Stomach (tissue), 9 donors: Measurements from ENCODE around the gene PRXL2B. TPM values are rescaled to one million over a fixed set of nuclear protein-coding genes. Genes with fewer than 3 reads are reported as not detected.

Source experiments
- DNase-seq, 2 donors: peaks; one replicate each; pipeline versions ENCODE4 v3.0.0 to v3.0.0-alpha.2; 2013 to 2019
- H3K27ac ChIP-seq, 5 donors: fragments of 200-600 bp in 4 of 5; sonication (generic) in 4 of 5; one replicate each; pipeline ENCODE4 v1.5.1; 2013 to 2019; ENCODE audit warnings: mild to moderate bottlenecking in 1 of 5, moderate library complexity in 1 of 5
- H3K27me3 ChIP-seq, 3 donors: fragments of 200-600 bp; sonication (generic); one replicate each; pipeline ENCODE4 v1.5.1; 2017 to 2019; ENCODE audit warnings: mixed run types in 1 of 3
- H3K36me3 ChIP-seq, 4 donors: fragments of 200-600 bp; sonication (generic); 1 replicate in 3 of 4; 2 replicates in 1 of 4; pipeline ENCODE4 v1.5.1; 2016 to 2019
- H3K4me1 ChIP-seq, 4 donors: fragments of 200-600 bp; sonication (generic); one replicate each; pipeline ENCODE4 v1.5.1; 2016 to 2019
- H3K4me3 ChIP-seq, 4 donors: fragments of 200-600 bp; sonication (generic) in 3 of 4; one replicate each; pipeline ENCODE4 v1.5.1; 2016 to 2019; ENCODE audit warnings: mild to moderate bottlenecking in 1 of 4
- H3K9me3 ChIP-seq, 4 donors: fragments of 200-600 bp; sonication (generic); one replicate each; pipeline ENCODE4 v1.5.1; 2016 to 2019
- EP300 ChIP-seq: sonication (generic); formaldehyde crosslinking; IDR thresholded peaks from one replicate; pipeline ENCODE4 v1.6.1; 2017; ENCODE audit warnings: antibody characterized with exemption
- POLR2A ChIP-seq, 4 donors: fragments of 450-650 bp; IDR thresholded peaks; one replicate each; pipeline ENCODE4 v1.6.1; 2016; ENCODE audit warnings: antibody characterized with exemption in 4 of 4, control low read depth in 2 of 4, mild to moderate bottlenecking in 1 of 4, moderate library complexity in 1 of 4
- POLR2AphosphoS5 ChIP-seq, 3 donors: sonication (generic); formaldehyde crosslinking; IDR thresholded peaks; one replicate each; pipeline ENCODE4 v1.6.1; 2016; ENCODE audit warnings: antibody characterized with exemption in 3 of 3
- WGBS, 5 donors: extraction: QIAGEN DNeasy Blood & Tissue Kit in 3 of 5; methylation state at CpG; one replicate each; pipeline versions ENCODE4 v1.1.5 to v1.1.7; 2013 to 2018; 5-methylcytosine and 5-hydroxymethylcytosine counted together
- intact Hi-C: fragments of 100-400 bp; cut with DNase I; formaldehyde crosslinking; loops from one replicate; pipeline ENCODE4 v1.15.1; 2023; ENCODE audit warnings: low total_unique reads
- polyA plus RNA-seq, 3 donors: library from polyadenylated mRNA; stranded (reverse); fragments of 200-250 nt; gene quantifications; one replicate each; pipeline ENCODE4 v1.2.3, GENCODE V29; 2013
- total RNA-seq, 5 donors: library from RNA; depleted of rRNA; stranded (reverse); fragments of >200 nt; gene quantifications; one replicate each; pipeline versions ENCODE4 v1.1.0 to v1.2.3, GENCODE V29; 2014 to 2016
- TF ChIP-seq, protein P1 (sequence below), 7 experiments: fragments of 450-650 bp in 4 of 7; fragments of 200-600 bp in 3 of 7; sonication (generic) in 3 of 7; IDR thresholded peaks; one replicate each; pipeline ENCODE4 v1.5.1; 2016 to 2019; ENCODE audit warnings: antibody characterized with exemption in 7 of 7, control low read depth in 2 of 7, mild to moderate bottlenecking in 1 of 7
- donor health status: healthy with polysubstance abuse.
- donor health status: Bipolar disorder and iron deficiency.
- donor health status: healthy.

Gene PRXL2B
- total and polyA plus RNA-seq, 8 donors: 8.5 to 668 (median 21.0) TPM

DNA sequence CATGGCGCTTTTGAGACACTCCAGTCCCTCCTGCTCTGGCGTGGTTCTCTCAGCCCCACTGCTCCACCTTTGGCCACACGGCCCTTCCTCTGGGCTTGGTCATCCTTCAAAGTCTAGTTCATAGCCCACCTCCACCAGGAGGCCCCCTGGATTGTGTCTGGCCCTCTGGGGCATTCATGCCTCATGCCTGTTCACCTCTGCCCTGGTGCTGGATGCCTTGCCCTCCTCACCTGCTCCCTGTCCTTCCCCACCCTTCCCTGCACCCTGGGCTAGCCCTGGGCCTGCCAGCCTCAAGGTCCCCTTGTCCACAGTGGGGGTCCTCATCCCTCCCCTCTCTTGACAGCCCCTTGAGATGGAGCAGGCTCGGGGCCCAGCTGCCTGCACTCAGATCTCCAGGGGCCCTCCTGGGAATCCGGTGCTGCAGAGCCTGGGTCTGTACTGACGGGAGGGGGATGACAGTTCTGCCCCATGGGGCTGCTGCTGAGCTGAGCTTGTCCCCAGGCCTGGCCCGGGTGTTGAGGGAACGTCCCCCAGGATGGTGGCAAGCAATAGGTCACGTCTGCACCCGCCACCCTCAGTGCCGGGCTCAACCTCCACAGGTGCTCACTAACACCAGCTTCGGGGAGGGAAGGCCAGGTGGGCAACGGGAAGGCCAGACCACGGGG, 18.4 kb downstream of the PRXL2B start:
- intact Hi-C loops: no loop called here
- H3K9me3 ChIP-seq: no peaks in the 10 kb centered on the region
- DNase-seq: peak in 1 of 2 donors; percentile 3
- H3K27ac ChIP-seq: no peak overlapping the region
- 80 to 92% (median 84%) methylated on average over 12 to 14 of the region's 14 CpGs for WGBS, 5 donors
- peaks cover 0 to 56% (median 4%) of the 10 kb centered on the region in 3 donors for H3K27me3 ChIP-seq
- H3K4me1 ChIP-seq: peaks cover 0 to 10% (median 0%) of the 10 kb centered on the region in 4 donors
- H3K4me3 ChIP-seq: no peak overlapping the region
- no peaks in the 10 kb centered on the region for H3K36me3 ChIP-seq
- no peak for TF ChIP-seq EP300
- no peak for TF ChIP-seq POLR2AphosphoS5 (IDR thresholded peaks at IDR 0.05)
- TF ChIP-seq POLR2A (IDR thresholded peaks at IDR 0.05): no peak
- TF ChIP-seq, protein P1, sequence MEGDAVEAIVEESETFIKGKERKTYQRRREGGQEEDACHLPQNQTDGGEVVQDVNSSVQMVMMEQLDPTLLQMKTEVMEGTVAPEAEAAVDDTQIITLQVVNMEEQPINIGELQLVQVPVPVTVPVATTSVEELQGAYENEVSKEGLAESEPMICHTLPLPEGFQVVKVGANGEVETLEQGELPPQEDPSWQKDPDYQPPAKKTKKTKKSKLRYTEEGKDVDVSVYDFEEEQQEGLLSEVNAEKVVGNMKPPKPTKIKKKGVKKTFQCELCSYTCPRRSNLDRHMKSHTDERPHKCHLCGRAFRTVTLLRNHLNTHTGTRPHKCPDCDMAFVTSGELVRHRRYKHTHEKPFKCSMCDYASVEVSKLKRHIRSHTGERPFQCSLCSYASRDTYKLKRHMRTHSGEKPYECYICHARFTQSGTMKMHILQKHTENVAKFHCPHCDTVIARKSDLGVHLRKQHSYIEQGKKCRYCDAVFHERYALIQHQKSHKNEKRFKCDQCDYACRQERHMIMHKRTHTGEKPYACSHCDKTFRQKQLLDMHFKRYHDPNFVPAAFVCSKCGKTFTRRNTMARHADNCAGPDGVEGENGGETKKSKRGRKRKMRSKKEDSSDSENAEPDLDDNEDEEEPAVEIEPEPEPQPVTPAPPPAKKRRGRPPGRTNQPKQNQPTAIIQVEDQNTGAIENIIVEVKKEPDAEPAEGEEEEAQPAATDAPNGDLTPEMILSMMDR (IDR thresholded peaks at IDR 0.05): no peak

DNA sequence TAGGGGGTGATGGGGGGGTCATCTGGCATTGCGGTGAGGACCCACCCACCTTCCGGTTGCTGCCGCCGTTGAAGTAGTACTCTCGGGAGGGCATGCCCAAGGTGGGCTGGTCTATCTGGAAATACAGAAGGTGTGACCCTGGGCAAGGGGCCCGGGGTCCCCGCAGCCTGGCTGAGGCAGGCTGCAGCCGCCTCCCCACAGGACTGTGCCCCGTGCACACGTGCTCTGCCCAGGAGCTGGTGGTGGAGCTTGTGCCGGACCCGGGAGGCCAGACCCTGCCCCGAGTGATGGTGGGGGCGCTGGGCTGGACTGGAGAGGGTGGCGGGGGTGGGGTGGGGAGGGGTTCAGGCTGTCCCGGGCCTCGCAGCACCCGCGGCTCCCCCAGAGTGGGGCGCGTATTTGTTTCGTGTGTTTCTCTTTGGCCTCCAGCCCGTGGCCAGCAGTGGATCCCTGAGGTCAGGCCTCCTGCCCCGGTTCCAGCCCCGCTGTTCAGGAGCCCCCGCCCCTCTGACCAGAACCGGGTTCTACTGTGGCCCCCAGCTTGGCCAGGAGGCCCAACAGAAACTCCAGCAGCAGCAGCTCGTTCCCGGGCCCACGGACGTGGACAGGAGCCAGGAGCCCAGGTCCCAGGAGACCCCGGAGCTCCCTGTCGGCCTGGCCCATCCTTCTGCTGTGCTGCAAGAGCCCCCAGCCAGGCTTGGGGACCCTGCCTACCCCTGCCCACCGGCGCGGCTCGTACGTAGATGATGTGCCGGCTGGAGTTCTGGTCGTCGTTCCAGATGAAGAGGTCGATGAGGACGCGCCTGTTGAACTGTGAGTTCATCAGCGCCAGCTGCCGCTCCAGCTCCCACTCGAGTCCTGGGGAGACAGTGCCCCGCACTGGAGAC, 19.2 kb downstream of the PRXL2B start:
- Histone ChIP-seq H3K27ac (no peak overlapping the region), H3K4me3 (no peak overlapping the region), H3K9me3 (no peaks in the 10 kb centered on the region), H3K27me3 (peaks cover 0 to 61% (median 4%) of the 10 kb centered on the region in 3 donors), H3K4me1 (peaks cover 0 to 11% (median 3%) of the 10 kb centered on the region in 4 donors), H3K36me3 (no peaks in the 10 kb centered on the region)
- DNase-seq: no peak
- TF ChIP-seq, protein P1 (IDR thresholded peaks at IDR 0.05): no peak
- TF ChIP-seq POLR2AphosphoS5 (IDR thresholded peaks at IDR 0.05): no peak
- TF ChIP-seq POLR2A (IDR thresholded peaks at IDR 0.05): no peak
- intact Hi-C loops: no loop called here
- WGBS, 5 donors: 82 to 89% (median 86%) methylated on average over 33 to 48 of the region's 48 CpGs

DNA sequence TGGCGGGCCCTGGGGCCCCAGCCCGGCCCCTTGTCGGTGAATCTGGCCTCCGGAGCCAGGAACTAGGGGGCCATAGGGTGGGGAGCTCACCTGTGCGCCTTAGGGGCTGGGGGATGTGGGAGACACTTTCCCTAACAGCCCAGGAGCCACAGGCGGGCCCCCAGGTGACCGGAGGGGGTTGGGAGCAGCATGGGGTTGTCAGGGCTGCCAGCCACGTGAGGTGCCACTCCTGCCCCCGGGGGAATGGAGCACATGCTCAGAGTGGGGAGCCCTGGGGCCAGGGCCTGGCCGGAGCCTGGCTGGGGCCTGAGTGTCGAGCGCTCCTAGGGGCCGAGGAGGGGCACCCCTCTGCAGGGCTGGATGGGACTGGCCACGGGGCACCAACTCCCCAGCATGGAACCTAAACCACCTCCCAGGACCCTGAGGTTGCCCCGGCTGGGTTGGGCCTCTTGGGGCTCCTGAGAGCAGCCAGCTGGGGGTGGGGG, 19.9 kb downstream of the PRXL2B start:
- DNase-seq: no peak
- TF ChIP-seq POLR2AphosphoS5 (IDR thresholded peaks at IDR 0.05) (no peak), EP300 (no peak), POLR2A (IDR thresholded peaks at IDR 0.05) (no peak)
- TF ChIP-seq, protein P1 (IDR thresholded peaks at IDR 0.05): no peak
- H3K27ac ChIP-seq: no peak overlapping the region

DNA sequence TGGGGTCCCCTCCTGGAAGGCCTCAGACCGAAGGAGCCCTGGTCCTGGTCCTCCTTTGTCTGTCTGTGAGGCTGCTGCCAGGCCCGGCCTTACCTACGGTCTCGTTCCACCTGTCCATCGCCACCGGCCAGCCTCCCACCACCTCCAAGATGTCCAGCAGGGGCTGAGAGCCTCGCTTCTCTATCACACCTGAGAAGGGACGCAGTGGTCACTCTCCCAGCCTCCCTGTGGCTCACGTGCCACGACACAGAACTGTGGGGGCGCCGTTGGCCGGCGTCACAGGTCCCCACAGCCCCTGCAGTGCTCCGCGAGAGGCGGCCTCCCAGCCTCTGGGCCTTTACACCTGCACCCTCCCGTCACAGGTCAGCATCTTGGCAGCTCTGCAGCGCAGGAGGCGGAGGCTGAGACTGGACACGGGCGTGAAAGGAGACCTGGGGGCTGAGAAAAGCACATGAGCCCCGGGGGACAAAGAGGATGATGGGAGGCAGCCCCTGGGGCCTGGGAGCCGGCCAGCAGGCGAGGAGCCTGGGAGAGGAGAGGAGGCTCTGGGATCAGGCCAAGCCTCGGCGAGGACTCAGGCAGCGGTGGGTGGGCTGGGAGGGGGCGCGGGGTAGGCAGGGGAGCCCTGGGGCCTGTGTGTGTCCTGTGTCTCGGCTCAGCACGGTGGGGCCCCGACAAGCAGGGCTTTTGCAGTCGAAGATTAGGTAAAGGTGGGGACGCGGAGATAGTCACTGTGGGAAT, 20.5 kb downstream of the PRXL2B start:
- Histone ChIP-seq H3K27me3 (peaks cover 0 to 71% (median 16%) of the 10 kb centered on the region in 3 donors), H3K36me3 (no peaks in the 10 kb centered on the region), H3K27ac (no peak overlapping the region), H3K9me3 (no peaks in the 10 kb centered on the region), H3K4me1 (peaks cover 0 to 20% (median 10%) of the 10 kb centered on the region in 4 donors), H3K4me3 (no peak overlapping the region)
- peak in 1 of 2 donors; percentile 56 for DNase-seq
- TF ChIP-seq POLR2AphosphoS5 (IDR thresholded peaks at IDR 0.05): no peak
- TF ChIP-seq EP300: no peak
- no peak for TF ChIP-seq POLR2A (IDR thresholded peaks at IDR 0.05)
- TF ChIP-seq, protein P1 (IDR thresholded peaks at IDR 0.05): no peak
- intact Hi-C loops: no loop called here
- 73 to 81% (median 76%) methylated on average over 26 to 36 of the region's 36 CpGs for WGBS, 5 donors

More for the DNA sequence above, 19.9 kb downstream of the PRXL2B start:
- peaks cover 0 to 68% (median 11%) of the 10 kb centered on the region in 3 donors for H3K27me3 ChIP-seq
- peaks cover 0 to 18% (median 9%) of the 10 kb centered on the region in 4 donors for H3K4me1 ChIP-seq
- H3K9me3 ChIP-seq: no peaks in the 10 kb centered on the region
- intact Hi-C loops: no loop called here
- no peak overlapping the region for H3K4me3 ChIP-seq
- no peaks in the 10 kb centered on the region for H3K36me3 ChIP-seq
- 84 to 90% (median 85%) methylated on average over 14 to 15 of the region's 15 CpGs for WGBS, 5 donors
